HepG2 (cell line): ENCODE data around the gene NME7. TPM values are rescaled to one million over a fixed set of nuclear protein-coding genes. Genes with fewer than 3 reads are reported as not detected.

Source experiments
- ATAC-seq: fragments of 200-7000 bp; cut with Tn5 transposase; 3 replicates; pipeline ENCODE4 v1.9.1; 2020; ENCODE audit warnings: mild to moderate bottlenecking, moderate library complexity
- BruUV-seq: library from RNA; stranded (reverse); fragments of 400-500 nt; replicated peaks from 2 replicates; lab custom pipeline; 2021; lab: Mats Ljungman, UMichigan
- CTCF ChIA-PET: fragments of 300-600 bp; formaldehyde crosslinking; extraction: SDS; loops from one replicate; lab custom pipeline; 2021; ENCODE audit warnings: low total read pairs, inconsistent platforms, low intra/inter-chr PET ratio; lab: Yijun Ruan, JAX
- POLR2A ChIA-PET: fragments of 350-600 bp; sonication (Branson Sonifier 250); formaldehyde crosslinking; loops from one replicate; lab custom pipeline; 2020; ENCODE audit warnings: antibody characterized with exemption, inconsistent platforms; lab: Yijun Ruan, JAX
- DNase-seq: peaks from one replicate; pipeline ENCODE4 v3.0.0-alpha.2; 2015; ENCODE audit warnings: low spot score
- FAIRE-seq: peaks from 3 replicates; lab custom pipeline; 2011; peaks lifted over from hg19 to GRCh38; lab: Jason Lieb, UNC
- H2AFZ ChIP-seq: one replicate; pipeline ENCODE4 v1.6.1; 2011; ENCODE audit warnings: low read length, inconsistent platforms
- H3K27ac ChIP-seq: fragments of 300-600 bp; 3 replicates; pipeline ENCODE4 v1.8.0; 2011; ENCODE audit warnings: mixed run types, mild to moderate bottlenecking, mixed read lengths, low read length, inconsistent platforms; ENCODE audit not compliant: insufficient read depth; ENCODE audit errors: extremely low read length
- H3K27me3 ChIP-seq, 2 experiments: fragments of 200-600 bp in 1 of 2; 2 replicates in 1 of 2; 3 replicates in 1 of 2; pipeline versions ENCODE4 v1.6.0 to v1.8.0; 2011; ENCODE audit warnings: low read length in 2 of 2, mild to moderate bottlenecking in 2 of 2, moderate library complexity in 2 of 2, inconsistent platforms in 1 of 2; ENCODE audit not compliant: insufficient read depth in 2 of 2, control insufficient read depth in 1 of 2
- H3K36me3 ChIP-seq, 2 experiments: fragments of 200-600 bp in 1 of 2; replicated peaks in 1 of 2; 2 replicates in 1 of 2; 3 replicates in 1 of 2; pipeline versions ENCODE4 v1.5.1 to v1.8.0; 2011; ENCODE audit warnings: low read length in 2 of 2, inconsistent platforms in 1 of 2; ENCODE audit not compliant: insufficient read depth in 2 of 2, control insufficient read depth in 1 of 2
- H3K4me1 ChIP-seq: 2 replicates; pipeline ENCODE4 v1.5.1; 2012; ENCODE audit warnings: low read length, inconsistent platforms; ENCODE audit not compliant: insufficient read depth
- H3K4me2 ChIP-seq: 2 replicates; pipeline ENCODE4 v1.6.0; 2011; ENCODE audit warnings: low read depth, low read length, inconsistent platforms
- H3K4me3 ChIP-seq, 3 experiments: fragments of 200-600 bp in 1 of 3; sonication (generic), shearing (Covaris generic) in 1 of 3; replicated peaks in 1 of 3; 2 replicates each; pipeline ENCODE4 v1.5.1; 2011 to 2016; ENCODE audit warnings: low read length in 3 of 3, inconsistent platforms in 2 of 3, low read depth in 2 of 3, mild to moderate bottlenecking in 2 of 3, control low read depth in 1 of 3, mixed read lengths in 1 of 3; ENCODE audit not compliant: insufficient read depth in 1 of 3
- H3K79me2 ChIP-seq: one replicate; pipeline ENCODE4 v1.6.1; 2011; ENCODE audit warnings: low read length, inconsistent platforms; ENCODE audit not compliant: insufficient read depth
- H3K9ac ChIP-seq: 2 replicates; pipeline ENCODE4 v1.6.0; 2011; ENCODE audit warnings: mild to moderate bottlenecking, low read depth, low read length, inconsistent platforms; ENCODE audit not compliant: insufficient read depth
- H3K9me3 ChIP-seq: 2 replicates; pipeline ENCODE4 v1.5.1; 2012; ENCODE audit warnings: mild to moderate bottlenecking, low read length
- H4K20me1 ChIP-seq: 2 replicates; pipeline ENCODE4 v1.6.0; 2011; ENCODE audit warnings: inconsistent platforms, mild to moderate bottlenecking, low read length, moderate library complexity; ENCODE audit not compliant: insufficient read depth
- ADNP ChIP-seq: sonication (generic); formaldehyde crosslinking; IDR thresholded peaks from 2 replicates; pipeline ENCODE4 v1.4.0; 2020; ENCODE audit warnings: missing genetic modification reagents
- ARID3A ChIP-seq: IDR thresholded peaks from 2 replicates; pipeline ENCODE4 v1.6.1; 2012; ENCODE audit warnings: low read depth, low read length, improper control_type of control experiment
- CTCF ChIP-seq: sonication (generic); formaldehyde crosslinking; IDR thresholded peaks from 2 replicates; pipeline ENCODE4 v1.5.0; 2020; ENCODE audit warnings: mild to moderate bottlenecking, missing genetic modification reagents, moderate library complexity
- GATAD2A ChIP-seq: IDR thresholded peaks from 2 replicates; pipeline ENCODE4 v1.6.1; 2016
- HBP1 ChIP-seq: IDR thresholded peaks from 2 replicates; pipeline ENCODE4 v1.6.1; 2016; ENCODE audit warnings: low read depth, control low read depth
- KAT8 ChIP-seq: IDR thresholded peaks from 2 replicates; pipeline ENCODE4 v1.6.1; 2016; ENCODE audit warnings: missing genetic modification reagents, missing compliant biosample characterization
- PCBP2 ChIP-seq: fragments of 200-400 bp; formaldehyde crosslinking; optimal IDR thresholded peaks from 2 replicates; pipeline ENCODE3; 2018; ENCODE audit warnings: low read length, low read depth; ENCODE audit not compliant: poor library complexity, severe bottlenecking
- RAD21 ChIP-seq: fragments of 450-650 bp; formaldehyde crosslinking; IDR thresholded peaks from 2 replicates; pipeline ENCODE4 v1.5.0; 2020; ENCODE audit warnings: mild to moderate bottlenecking
- SCMH1 ChIP-seq: sonication (generic); formaldehyde crosslinking; IDR thresholded peaks from 2 replicates; pipeline ENCODE4 v1.9.0; 2021; ENCODE audit warnings: missing genetic modification reagents, mild to moderate bottlenecking, borderline replicate concordance
- SMC3 ChIP-seq: IDR thresholded peaks from 2 replicates; pipeline ENCODE4 v1.6.1; 2011; ENCODE audit warnings: low read length, improper control_type of control experiment
- SP4 ChIP-seq: sonication (generic); formaldehyde crosslinking; IDR thresholded peaks from 2 replicates; pipeline ENCODE4 v1.8.1; 2023; ENCODE audit warnings: mild to moderate bottlenecking, missing genetic modification reagents
- STAG1 ChIP-seq: sonication (generic); formaldehyde crosslinking; IDR thresholded peaks from 2 replicates; pipeline ENCODE4 v1.4.0; 2020; ENCODE audit warnings: missing genetic modification reagents
- ZHX1 ChIP-seq: sonication (generic); formaldehyde crosslinking; IDR thresholded peaks from 2 replicates; pipeline ENCODE4 v1.8.1; 2022; ENCODE audit warnings: low read depth, mild to moderate bottlenecking, missing genetic modification reagents
- ZNF576 ChIP-seq: sonication (generic); formaldehyde crosslinking; IDR thresholded peaks from 2 replicates; pipeline ENCODE4 v1.4.0; 2020; ENCODE audit warnings: mild to moderate bottlenecking, missing genetic modification reagents
- ZNF740 ChIP-seq: sonication (generic); formaldehyde crosslinking; IDR thresholded peaks from 2 replicates; pipeline ENCODE4 v1.4.0; 2020; ENCODE audit warnings: missing genetic modification reagents
- WGBS: methylation state at CpG from one replicate; pipeline ENCODE4 v1.1.6; 2017; ENCODE audit warnings: low lambda C conversion rate; 5-methylcytosine and 5-hydroxymethylcytosine counted together
- in situ Hi-C: cut with HindIII; loops from 2 replicates; pipeline ENCODE4 v1.10.0; 2017; ENCODE audit warnings: low pct_unique_long_range_greater_than_20kb; ENCODE audit not compliant: extremely low pct_ligation_motif_present
- intact Hi-C: fragments of 100-400 bp; cut with micrococcal nuclease; formaldehyde crosslinking; loops from one replicate; pipeline ENCODE4 v1.10.0; 2022; ENCODE audit not compliant: unreplicated experiment
- polyA plus RNA-seq, 8 experiments: library from polyadenylated mRNA; depleted of rRNA in 3 of 8; stranded (reverse) in 7 of 8; unstranded in 1 of 8; fragments of >200 nt; fragmentation: Illumina TruSeq in 4 of 8; extraction: Trizol in 4 of 8; gene quantifications; 2 replicates each; pipeline versions ENCODE4 v1.2.1 to v1.2.3, GENCODE V29; 2011 to 2016; ENCODE audit warnings: low read depth in 4 of 8, missing spikeins in 1 of 8, mixed read lengths in 1 of 8; ENCODE audit not compliant: insufficient read depth in 1 of 8
- total RNA-seq, 5 experiments: library from RNA; depleted of rRNA; stranded (reverse); fragments of >200 nt; fragmentation: Illumina TruSeq; extraction: Trizol; gene quantifications; 2 replicates each; pipeline ENCODE4 v1.2.3, GENCODE V29; 2016; ENCODE audit warnings: low read depth in 1 of 5

Gene NME7
- total and polyA plus RNA-seq, 2 of the 13 experiments (the other 11 are each of a cell fraction or from before 2014, with no cell fraction given), result 9.4 to 22.5 TPM

GRCh38 chr1:169348383-169349036 lies 19.1 kb downstream of the NME7 start:
- FAIRE-seq, result peak; percentile 47
- in situ Hi-C loops, result loop anchor here (5.0 to 10.0 kb wide), 2 partner anchors 224 to 736 kb away; no protein-coding TSS in a partner anchor
- peak; percentile 43 for DNase-seq
- TF ChIP-seq HBP1 (CRISPR knock-in tag) (no peak), SP4 (no peak), SCMH1 (CRISPR knock-in tag) (no peak), ADNP (CRISPR knock-in tag) (no peak), ZHX1 (no peak), CTCF (CRISPR knock-in tag) (peak; percentile 79), GATAD2A (peak; percentile 49; the same call in 1 of the 2 replicates), ZNF740 (no peak), KAT8 (CRISPR knock-in tag) (peak; percentile 38; the same call in 1 of the 2 replicates), PCBP2 (no peak), ZNF576 (CRISPR knock-in tag) (no peak), ARID3A (peak; percentile 87), STAG1 (CRISPR knock-in tag) (peak; percentile 92), SMC3 (peak; percentile 90), RAD21 (CRISPR knock-in tag) (peak; percentile 71)

More at GRCh38 chr1:169348383-169349036, 19.1 kb downstream of the NME7 start:
- no peaks in the 10 kb centered on the region for H3K36me3 ChIP-seq
- intact Hi-C loops, result loop anchor here (1.0 to 5.0 kb wide), 5 partner anchors 77 to 745 kb away; partner anchors contain the start of gene ATP1B1
- POLR2A ChIA-PET, result interaction anchor here (0.9 to 1.2 kb wide), 5 partner anchors 237 to 745 kb away, joined by 3 to 4 read pairs (median 3); no protein-coding TSS in a partner anchor
- no TSS peak for BruUV-seq
- H2AFZ ChIP-seq, result no peak overlapping the region
- no peak overlapping the region for H3K4me3 ChIP-seq
- H3K79me2 ChIP-seq, result no peaks in the 10 kb centered on the region
- H3K9ac ChIP-seq, result no peak overlapping the region
- H3K27me3 ChIP-seq, result no peaks in the 10 kb centered on the region
- no peak overlapping the region for H3K27ac ChIP-seq
- no peak overlapping the region for H3K4me2 ChIP-seq
- peaks cover 5% of the 10 kb centered on the region; the same call in 1 of the 2 replicates for H3K9me3 ChIP-seq
- WGBS, result 42% methylated on average over 5 of the region's 5 CpGs
- H3K4me1 ChIP-seq, result peaks cover 14% of the 10 kb centered on the region
- H4K20me1 ChIP-seq, result no peaks in the 10 kb centered on the region
- CTCF ChIA-PET, result interaction anchor here (1.2 to 2.2 kb wide), 3 partner anchors 361 to 745 kb away, joined by 3 to 13 read pairs (median 6); no protein-coding TSS in a partner anchor
- no peak for ATAC-seq
